ENCODE measurements around the gene LSP1.
"Not testable (repeated sequence)": the region's sequence is repeated elsewhere in the genome, so short reads cannot be mapped to it uniquely, and the experiment has no call there.

Gene LSP1

DNA sequence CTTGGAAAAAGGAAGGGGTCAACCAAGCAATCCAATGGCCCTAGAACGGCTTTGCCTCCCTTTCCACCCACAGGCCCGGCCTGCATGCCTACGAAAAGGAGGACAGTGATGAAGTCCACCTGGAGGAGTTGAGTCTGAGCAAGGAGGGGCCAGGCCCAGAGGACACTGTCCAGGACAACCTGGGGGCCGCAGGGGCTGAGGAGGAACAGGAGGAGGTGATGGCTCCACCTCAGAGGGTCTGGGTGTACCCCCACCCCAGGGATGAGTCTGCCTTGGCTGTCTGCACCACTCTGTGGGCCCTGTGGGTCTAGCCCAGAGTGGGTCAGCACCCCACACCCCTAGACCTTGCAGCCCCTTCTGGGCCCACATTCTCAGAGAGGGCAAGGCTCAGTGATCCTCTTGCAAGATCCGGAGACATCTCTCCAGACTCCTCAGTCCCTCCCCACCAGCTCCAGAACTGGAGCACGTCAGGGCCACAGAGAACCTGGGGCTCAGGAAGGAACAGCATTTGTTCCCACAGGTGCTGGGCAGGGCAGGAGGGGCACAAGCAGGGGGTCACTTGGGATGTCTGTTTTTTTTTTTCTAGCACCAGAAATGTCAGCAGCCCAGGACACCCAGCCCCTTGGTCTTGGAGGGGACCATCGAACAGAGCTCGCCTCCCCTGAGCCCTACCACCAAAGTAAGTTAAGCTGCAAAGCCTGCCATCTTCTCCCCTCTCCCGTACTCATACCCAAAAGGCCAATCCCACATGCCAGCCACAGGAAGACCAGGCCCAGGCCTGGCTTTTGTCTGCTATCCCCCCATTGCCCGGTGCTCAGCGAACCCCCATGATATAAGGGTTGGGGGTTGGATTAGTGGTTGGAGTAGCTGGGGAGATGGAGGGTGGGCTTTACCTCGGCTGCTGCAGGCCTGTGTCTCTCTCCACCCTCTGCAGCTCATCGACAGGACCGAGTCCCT, 30.7 kb downstream of the LSP1 start:
- no peak for TF ChIP-seq BACH2 (CRISPR knock-in tag; IDR thresholded peaks at IDR 0.05; ENCODE audit: borderline replicate concordance)
- TF ChIP-seq OSR1 (CRISPR knock-in tag; IDR thresholded peaks at IDR 0.05), result no peak
- TF ChIP-seq, protein P1, sequence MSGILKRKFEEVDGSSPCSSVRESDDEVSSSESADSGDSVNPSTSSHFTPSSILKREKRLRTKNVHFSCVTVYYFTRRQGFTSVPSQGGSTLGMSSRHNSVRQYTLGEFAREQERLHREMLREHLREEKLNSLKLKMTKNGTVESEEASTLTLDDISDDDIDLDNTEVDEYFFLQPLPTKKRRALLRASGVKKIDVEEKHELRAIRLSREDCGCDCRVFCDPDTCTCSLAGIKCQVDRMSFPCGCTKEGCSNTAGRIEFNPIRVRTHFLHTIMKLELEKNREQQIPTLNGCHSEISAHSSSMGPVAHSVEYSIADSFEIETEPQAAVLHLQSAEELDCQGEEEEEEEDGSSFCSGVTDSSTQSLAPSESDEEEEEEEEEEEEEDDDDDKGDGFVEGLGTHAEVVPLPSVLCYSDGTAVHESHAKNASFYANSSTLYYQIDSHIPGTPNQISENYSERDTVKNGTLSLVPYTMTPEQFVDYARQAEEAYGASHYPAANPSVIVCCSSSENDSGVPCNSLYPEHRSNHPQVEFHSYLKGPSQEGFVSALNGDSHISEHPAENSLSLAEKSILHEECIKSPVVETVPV (CRISPR knock-in tag; IDR thresholded peaks at IDR 0.05), result no peak
- no peak for TF ChIP-seq RARB (CRISPR knock-in tag; IDR thresholded peaks at IDR 0.05)
- TF ChIP-seq ARNTL (CRISPR knock-in tag; IDR thresholded peaks at IDR 0.05; ENCODE audit: borderline replicate concordance, low read depth), result no peak
- TF ChIP-seq ZNF565 (CRISPR knock-in tag; conservative IDR thresholded peaks at IDR 0.05; ENCODE audit: low read depth), result no peak
- TF ChIP-seq, protein P2, sequence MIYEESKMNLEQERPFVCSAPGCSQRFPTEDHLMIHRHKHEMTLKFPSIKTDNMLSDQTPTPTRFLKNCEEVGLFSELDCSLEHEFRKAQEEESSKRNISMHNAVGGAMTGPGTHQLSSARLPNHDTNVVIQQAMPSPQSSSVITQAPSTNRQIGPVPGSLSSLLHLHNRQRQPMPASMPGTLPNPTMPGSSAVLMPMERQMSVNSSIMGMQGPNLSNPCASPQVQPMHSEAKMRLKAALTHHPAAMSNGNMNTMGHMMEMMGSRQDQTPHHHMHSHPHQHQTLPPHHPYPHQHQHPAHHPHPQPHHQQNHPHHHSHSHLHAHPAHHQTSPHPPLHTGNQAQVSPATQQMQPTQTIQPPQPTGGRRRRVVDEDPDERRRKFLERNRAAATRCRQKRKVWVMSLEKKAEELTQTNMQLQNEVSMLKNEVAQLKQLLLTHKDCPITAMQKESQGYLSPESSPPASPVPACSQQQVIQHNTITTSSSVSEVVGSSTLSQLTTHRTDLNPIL (CRISPR knock-in tag; IDR thresholded peaks at IDR 0.05; ENCODE audit: low read depth), result no peak
- TF ChIP-seq PPARA (CRISPR knock-in tag; IDR thresholded peaks at IDR 0.05; ENCODE audit: borderline replicate concordance), result no peak
- no peak for TF ChIP-seq ISL1 (CRISPR knock-in tag; IDR thresholded peaks at IDR 0.05)
- no peak for TF ChIP-seq TOX (CRISPR knock-in tag; IDR thresholded peaks at IDR 0.05; ENCODE audit: borderline replicate concordance)
- TF ChIP-seq, protein P3, sequence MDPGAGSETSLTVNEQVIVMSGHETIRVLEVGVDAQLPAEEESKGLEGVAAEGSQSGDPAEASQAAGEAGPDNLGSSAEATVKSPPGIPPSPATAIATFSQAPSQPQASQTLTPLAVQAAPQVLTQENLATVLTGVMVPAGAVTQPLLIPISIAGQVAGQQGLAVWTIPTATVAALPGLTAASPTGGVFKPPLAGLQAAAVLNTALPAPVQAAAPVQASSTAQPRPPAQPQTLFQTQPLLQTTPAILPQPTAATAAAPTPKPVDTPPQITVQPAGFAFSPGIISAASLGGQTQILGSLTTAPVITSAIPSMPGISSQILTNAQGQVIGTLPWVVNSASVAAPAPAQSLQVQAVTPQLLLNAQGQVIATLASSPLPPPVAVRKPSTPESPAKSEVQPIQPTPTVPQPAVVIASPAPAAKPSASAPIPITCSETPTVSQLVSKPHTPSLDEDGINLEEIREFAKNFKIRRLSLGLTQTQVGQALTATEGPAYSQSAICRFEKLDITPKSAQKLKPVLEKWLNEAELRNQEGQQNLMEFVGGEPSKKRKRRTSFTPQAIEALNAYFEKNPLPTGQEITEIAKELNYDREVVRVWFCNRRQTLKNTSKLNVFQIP (CRISPR knock-in tag; IDR thresholded peaks at IDR 0.05; ENCODE audit: borderline replicate concordance, low read depth), result no peak
- no peak for TF ChIP-seq ZFP3 (CRISPR knock-in tag; IDR thresholded peaks at IDR 0.05)
- TF ChIP-seq ZNF70 (CRISPR knock-in tag; IDR thresholded peaks at IDR 0.05), result no peak
- no peak for ATAC-seq

DNA sequence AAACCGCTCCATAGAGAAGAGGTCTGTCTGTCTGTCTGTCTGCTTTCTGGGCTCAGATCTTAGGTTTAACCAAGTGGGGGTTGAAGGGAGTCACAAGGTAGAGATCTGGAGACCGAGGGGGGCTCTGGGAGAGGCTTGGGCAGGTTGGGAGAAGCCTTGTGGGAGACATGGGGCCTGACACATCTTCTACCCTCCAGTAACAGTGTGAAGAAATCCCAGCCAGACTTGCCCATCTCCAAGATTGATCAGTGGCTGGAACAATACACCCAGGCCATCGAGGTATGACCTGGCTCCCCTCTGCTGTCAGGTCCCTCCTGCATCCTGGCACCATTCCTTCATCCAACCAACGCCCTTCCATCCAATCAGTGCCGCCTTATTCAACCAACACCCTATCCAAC, 31.4 kb downstream of the LSP1 start:
- TF ChIP-seq ZC3H10 (CRISPR knock-in tag; IDR thresholded peaks at IDR 0.05) (no peak), ZFP30 (CRISPR knock-in tag; IDR thresholded peaks at IDR 0.05) (no peak), RARB (CRISPR knock-in tag; IDR thresholded peaks at IDR 0.05) (no peak), ISL1 (CRISPR knock-in tag; IDR thresholded peaks at IDR 0.05) (no peak), ZFP3 (CRISPR knock-in tag; IDR thresholded peaks at IDR 0.05) (no peak), TOX (CRISPR knock-in tag; IDR thresholded peaks at IDR 0.05; ENCODE audit: borderline replicate concordance) (no peak), ZNF70 (CRISPR knock-in tag; IDR thresholded peaks at IDR 0.05) (no peak), TCF4 (CRISPR knock-in tag; IDR thresholded peaks at IDR 0.05; ENCODE audit: borderline replicate concordance) (no peak), ESRRG (CRISPR knock-in tag; IDR thresholded peaks at IDR 0.05) (no peak), ARNTL (CRISPR knock-in tag; IDR thresholded peaks at IDR 0.05; ENCODE audit: borderline replicate concordance, low read depth) (no peak), ZNF565 (CRISPR knock-in tag; conservative IDR thresholded peaks at IDR 0.05; ENCODE audit: low read depth) (no peak), GLIS3 (CRISPR knock-in tag; IDR thresholded peaks at IDR 0.05) (no peak), ZNF8 (CRISPR knock-in tag; IDR thresholded peaks at IDR 0.05) (no peak), BACH2 (CRISPR knock-in tag; IDR thresholded peaks at IDR 0.05; ENCODE audit: borderline replicate concordance) (no peak), SNAI2 (CRISPR knock-in tag; IDR thresholded peaks at IDR 0.05) (no peak), OSR1 (CRISPR knock-in tag; IDR thresholded peaks at IDR 0.05) (no peak)
- TF ChIP-seq, protein P2 (CRISPR knock-in tag; IDR thresholded peaks at IDR 0.05; ENCODE audit: low read depth), result no peak
- TF ChIP-seq, protein P3 (CRISPR knock-in tag; IDR thresholded peaks at IDR 0.05; ENCODE audit: borderline replicate concordance, low read depth), result no peak
- TF ChIP-seq, protein P4, sequence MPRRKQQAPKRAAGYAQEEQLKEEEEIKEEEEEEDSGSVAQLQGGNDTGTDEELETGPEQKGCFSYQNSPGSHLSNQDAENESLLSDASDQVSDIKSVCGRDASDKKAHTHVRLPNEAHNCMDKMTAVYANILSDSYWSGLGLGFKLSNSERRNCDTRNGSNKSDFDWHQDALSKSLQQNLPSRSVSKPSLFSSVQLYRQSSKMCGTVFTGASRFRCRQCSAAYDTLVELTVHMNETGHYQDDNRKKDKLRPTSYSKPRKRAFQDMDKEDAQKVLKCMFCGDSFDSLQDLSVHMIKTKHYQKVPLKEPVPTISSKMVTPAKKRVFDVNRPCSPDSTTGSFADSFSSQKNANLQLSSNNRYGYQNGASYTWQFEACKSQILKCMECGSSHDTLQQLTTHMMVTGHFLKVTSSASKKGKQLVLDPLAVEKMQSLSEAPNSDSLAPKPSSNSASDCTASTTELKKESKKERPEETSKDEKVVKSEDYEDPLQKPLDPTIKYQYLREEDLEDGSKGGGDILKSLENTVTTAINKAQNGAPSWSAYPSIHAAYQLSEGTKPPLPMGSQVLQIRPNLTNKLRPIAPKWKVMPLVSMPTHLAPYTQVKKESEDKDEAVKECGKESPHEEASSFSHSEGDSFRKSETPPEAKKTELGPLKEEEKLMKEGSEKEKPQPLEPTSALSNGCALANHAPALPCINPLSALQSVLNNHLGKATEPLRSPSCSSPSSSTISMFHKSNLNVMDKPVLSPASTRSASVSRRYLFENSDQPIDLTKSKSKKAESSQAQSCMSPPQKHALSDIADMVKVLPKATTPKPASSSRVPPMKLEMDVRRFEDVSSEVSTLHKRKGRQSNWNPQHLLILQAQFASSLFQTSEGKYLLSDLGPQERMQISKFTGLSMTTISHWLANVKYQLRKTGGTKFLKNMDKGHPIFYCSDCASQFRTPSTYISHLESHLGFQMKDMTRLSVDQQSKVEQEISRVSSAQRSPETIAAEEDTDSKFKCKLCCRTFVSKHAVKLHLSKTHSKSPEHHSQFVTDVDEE (CRISPR knock-in tag; IDR thresholded peaks at IDR 0.05), result no peak
- TF ChIP-seq, protein P1 (CRISPR knock-in tag; IDR thresholded peaks at IDR 0.05), result no peak
- no peak for ATAC-seq

DNA sequence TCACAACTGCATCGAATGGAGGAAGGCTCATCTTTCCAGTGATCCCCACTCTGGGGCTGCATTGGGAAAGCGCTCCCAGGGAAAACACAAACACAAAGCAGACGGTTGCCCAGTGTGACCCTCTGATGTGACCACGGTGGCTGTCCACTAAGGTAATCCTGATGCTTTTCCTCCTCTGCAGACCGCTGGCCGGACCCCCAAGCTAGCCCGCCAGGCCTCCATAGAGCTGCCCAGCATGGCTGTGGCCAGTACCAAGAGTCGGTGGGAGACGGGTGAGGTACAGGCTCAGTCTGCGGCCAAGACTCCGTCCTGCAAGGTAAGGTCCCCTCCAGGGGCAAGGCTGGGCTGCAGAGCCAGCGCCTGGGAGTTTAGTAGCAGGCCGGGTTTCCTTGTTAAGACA, 33.7 kb downstream of the LSP1 start:
- not testable (repeated sequence) for ATAC-seq

All from SK-N-SH treated with all-trans-retinoic acid at 6 μM for 48 hours (cell line).